Measurements from ENCODE around the gene SORT1. TPM values are rescaled to one million over a fixed set of nuclear protein-coding genes. Genes with fewer than 3 reads are reported as not detected.

SORT1 gene
- polyA plus RNA-seq, 1 of the 3 experiments (the other 2 are of a cell fraction), result 8.5 TPM

GRCh38 chr1:109351457-109351856, 46.3 kb downstream of the SORT1 start:
- WGBS (ENCODE audit: low lambda C conversion rate), result 97% methylated on average over 5 of the region's 5 CpGs
- no peaks in the 10 kb centered on the region for H3K27me3 ChIP-seq (ENCODE audit: insufficient read depth)
- no peak overlapping the region for H2AFZ ChIP-seq (ENCODE audit: low read depth)
- no peaks in the 10 kb centered on the region for H3K9me3 ChIP-seq
- H3K4me1 ChIP-seq (ENCODE audit: control insufficient read depth in 1 of 2, insufficient read depth in 2 of 2, low read depth in 1 of 2, low read length in 1 of 2), result no peaks in the 10 kb centered on the region
- no peak overlapping the region for H3K9ac ChIP-seq
- H3K79me2 ChIP-seq (ENCODE audit: insufficient read depth), result no peaks in the 10 kb centered on the region
- no peak for DNase-seq
- POLR2A ChIA-PET, result no interaction called here
- no peaks in the 10 kb centered on the region for H3F3A ChIP-seq (replicated peaks; ENCODE audit: insufficient read depth)
- no peaks in the 10 kb centered on the region for H3K9me2 ChIP-seq
- no peak overlapping the region for H3K4me2 ChIP-seq
- H3K36me3 ChIP-seq (replicated peaks in 1 of 2; ENCODE audit: control insufficient read depth in 1 of 2, insufficient read depth in 2 of 2, low read length in 1 of 2), result peaks cover 6 to 21% of the 10 kb centered on the region in 2 experiments
- CTCF ChIA-PET, result interaction anchor here (0.8 to 1.4 kb wide), 2 partner anchors 33 to 181 kb away, joined by 3 read pairs; no protein-coding TSS in a partner anchor
- TF ChIP-seq JUND (IDR thresholded peaks at IDR 0.05) (no peak), SMC3 (IDR thresholded peaks at IDR 0.05; ENCODE audit: low read depth, low read length) (no peak), POLR2AphosphoS5 (IDR thresholded peaks at IDR 0.05; ENCODE audit: low read depth, low read length) (no peak), USF1 (IDR thresholded peaks at IDR 0.05; ENCODE audit: borderline replicate concordance, low read depth) (no peak), NFIC (IDR thresholded peaks at IDR 0.05; ENCODE audit: borderline replicate concordance) (no peak), ZBTB33 (IDR thresholded peaks at IDR 0.05; ENCODE audit: borderline replicate concordance, low read depth) (no peak), ELF1 (IDR thresholded peaks at IDR 0.05) (no peak), RXRA (IDR thresholded peaks at IDR 0.05; ENCODE audit: borderline replicate concordance, low read depth) (no peak), EZH2phosphoT487 (IDR thresholded peaks at IDR 0.05; ENCODE audit: borderline replicate concordance, low read depth) (no peak)
- TF ChIP-seq, protein P1, sequence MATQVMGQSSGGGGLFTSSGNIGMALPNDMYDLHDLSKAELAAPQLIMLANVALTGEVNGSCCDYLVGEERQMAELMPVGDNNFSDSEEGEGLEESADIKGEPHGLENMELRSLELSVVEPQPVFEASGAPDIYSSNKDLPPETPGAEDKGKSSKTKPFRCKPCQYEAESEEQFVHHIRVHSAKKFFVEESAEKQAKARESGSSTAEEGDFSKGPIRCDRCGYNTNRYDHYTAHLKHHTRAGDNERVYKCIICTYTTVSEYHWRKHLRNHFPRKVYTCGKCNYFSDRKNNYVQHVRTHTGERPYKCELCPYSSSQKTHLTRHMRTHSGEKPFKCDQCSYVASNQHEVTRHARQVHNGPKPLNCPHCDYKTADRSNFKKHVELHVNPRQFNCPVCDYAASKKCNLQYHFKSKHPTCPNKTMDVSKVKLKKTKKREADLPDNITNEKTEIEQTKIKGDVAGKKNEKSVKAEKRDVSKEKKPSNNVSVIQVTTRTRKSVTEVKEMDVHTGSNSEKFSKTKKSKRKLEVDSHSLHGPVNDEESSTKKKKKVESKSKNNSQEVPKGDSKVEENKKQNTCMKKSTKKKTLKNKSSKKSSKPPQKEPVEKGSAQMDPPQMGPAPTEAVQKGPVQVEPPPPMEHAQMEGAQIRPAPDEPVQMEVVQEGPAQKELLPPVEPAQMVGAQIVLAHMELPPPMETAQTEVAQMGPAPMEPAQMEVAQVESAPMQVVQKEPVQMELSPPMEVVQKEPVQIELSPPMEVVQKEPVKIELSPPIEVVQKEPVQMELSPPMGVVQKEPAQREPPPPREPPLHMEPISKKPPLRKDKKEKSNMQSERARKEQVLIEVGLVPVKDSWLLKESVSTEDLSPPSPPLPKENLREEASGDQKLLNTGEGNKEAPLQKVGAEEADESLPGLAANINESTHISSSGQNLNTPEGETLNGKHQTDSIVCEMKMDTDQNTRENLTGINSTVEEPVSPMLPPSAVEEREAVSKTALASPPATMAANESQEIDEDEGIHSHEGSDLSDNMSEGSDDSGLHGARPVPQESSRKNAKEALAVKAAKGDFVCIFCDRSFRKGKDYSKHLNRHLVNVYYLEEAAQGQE (IDR thresholded peaks at IDR 0.05; ENCODE audit: low read depth, low read length), result no peak
- no peak overlapping the region for H3K4me3 ChIP-seq (ENCODE audit: low read depth in 2 of 2, low read length in 1 of 2)
- no peaks in the 10 kb centered on the region for H4K20me1 ChIP-seq (ENCODE audit: insufficient read depth)
- no peak overlapping the region for H3K27ac ChIP-seq (ENCODE audit: low read depth in 2 of 2, low read length in 1 of 2)

GRCh38 chr1:109350655-109351054, 47.1 kb downstream of the SORT1 start:
- CTCF ChIA-PET, result interaction anchor here (1.4 to 1.9 kb wide), 2 partner anchors 48 to 182 kb away, joined by 3 to 6 read pairs; partner anchors contain the start of gene SORT1
- TF ChIP-seq, protein P2, sequence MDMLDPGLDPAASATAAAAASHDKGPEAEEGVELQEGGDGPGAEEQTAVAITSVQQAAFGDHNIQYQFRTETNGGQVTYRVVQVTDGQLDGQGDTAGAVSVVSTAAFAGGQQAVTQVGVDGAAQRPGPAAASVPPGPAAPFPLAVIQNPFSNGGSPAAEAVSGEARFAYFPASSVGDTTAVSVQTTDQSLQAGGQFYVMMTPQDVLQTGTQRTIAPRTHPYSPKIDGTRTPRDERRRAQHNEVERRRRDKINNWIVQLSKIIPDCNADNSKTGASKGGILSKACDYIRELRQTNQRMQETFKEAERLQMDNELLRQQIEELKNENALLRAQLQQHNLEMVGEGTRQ (IDR thresholded peaks at IDR 0.05; ENCODE audit: borderline replicate concordance, low read depth, low read length), result no peak
- TF ChIP-seq GABPA (IDR thresholded peaks at IDR 0.05; ENCODE audit: low read depth) (no peak), CTCF (IDR thresholded peaks at IDR 0.05) (no peak), TAF1 (IDR thresholded peaks at IDR 0.05; ENCODE audit: borderline replicate concordance, low read depth, low read length) (no peak), EZH2phosphoT487 (IDR thresholded peaks at IDR 0.05; ENCODE audit: borderline replicate concordance, low read depth) (no peak), CHD2 (IDR thresholded peaks at IDR 0.05; ENCODE audit: low read length, partially characterized antibody) (no peak), POLR2AphosphoS5 (IDR thresholded peaks at IDR 0.05; ENCODE audit: low read depth, low read length) (no peak), NRF1 (IDR thresholded peaks at IDR 0.05; ENCODE audit: low read depth, low read length) (no peak), SMC3 (IDR thresholded peaks at IDR 0.05; ENCODE audit: low read depth, low read length) (no peak)
- TF ChIP-seq, protein P3, sequence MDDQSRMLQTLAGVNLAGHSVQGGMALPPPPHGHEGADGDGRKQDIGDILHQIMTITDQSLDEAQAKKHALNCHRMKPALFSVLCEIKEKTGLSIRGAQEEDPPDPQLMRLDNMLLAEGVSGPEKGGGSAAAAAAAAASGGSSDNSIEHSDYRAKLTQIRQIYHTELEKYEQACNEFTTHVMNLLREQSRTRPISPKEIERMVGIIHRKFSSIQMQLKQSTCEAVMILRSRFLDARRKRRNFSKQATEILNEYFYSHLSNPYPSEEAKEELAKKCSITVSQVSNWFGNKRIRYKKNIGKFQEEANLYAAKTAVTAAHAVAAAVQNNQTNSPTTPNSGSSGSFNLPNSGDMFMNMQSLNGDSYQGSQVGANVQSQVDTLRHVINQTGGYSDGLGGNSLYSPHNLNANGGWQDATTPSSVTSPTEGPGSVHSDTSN (IDR thresholded peaks at IDR 0.05), result no peak

More at GRCh38 chr1:109350655-109351054, 47.1 kb downstream of the SORT1 start:
- 86% methylated on average over 1 of the region's 1 CpG for WGBS (ENCODE audit: low lambda C conversion rate)
- Histone ChIP-seq H2AFZ (ENCODE audit: low read depth) (no peak overlapping the region), H3K27me3 (ENCODE audit: insufficient read depth) (no peaks in the 10 kb centered on the region), H3K4me1 (ENCODE audit: control insufficient read depth in 1 of 2, insufficient read depth in 2 of 2, low read depth in 1 of 2, low read length in 1 of 2) (no peaks in the 10 kb centered on the region), H3K9ac (no peak overlapping the region), H3K4me3 (ENCODE audit: low read depth in 2 of 2, low read length in 1 of 2) (no peak overlapping the region), H3K9me2 (no peaks in the 10 kb centered on the region), H3K9me3 (no peaks in the 10 kb centered on the region), H3K79me2 (ENCODE audit: insufficient read depth) (no peaks in the 10 kb centered on the region), H3K36me3 (replicated peaks in 1 of 2; ENCODE audit: control insufficient read depth in 1 of 2, insufficient read depth in 2 of 2, low read length in 1 of 2) (peaks cover 6 to 21% of the 10 kb centered on the region in 2 experiments), H3F3A (replicated peaks; ENCODE audit: insufficient read depth) (no peaks in the 10 kb centered on the region), H3K4me2 (no peak overlapping the region), H3K27ac (ENCODE audit: low read depth in 2 of 2, low read length in 1 of 2) (no peak overlapping the region), H4K20me1 (ENCODE audit: insufficient read depth) (no peaks in the 10 kb centered on the region)
- POLR2A ChIA-PET, result no interaction called here
- no peak for DNase-seq
